Stimulated activated CD4-positive, alpha-beta T cell treated with anti-CD3 and anti-CD28 coated beads, Interleukin-15, amount 100 ng/mL, for 24 hours (primary cell): ENCODE measurements around the gene PXDN.
"Not testable (repeated sequence)": the region's sequence is repeated elsewhere in the genome, so short reads cannot be mapped to it uniquely, and the experiment has no call there.

Source experiments
- DNase-seq: peaks from one replicate; pipeline ENCODE4 v3.0.0-alpha.2; 2020

The PXDN gene

GRCh38 chr2:1622521-1623200 lies 121.7 kb downstream of the PXDN start:
- no peak for DNase-seq

DNA sequence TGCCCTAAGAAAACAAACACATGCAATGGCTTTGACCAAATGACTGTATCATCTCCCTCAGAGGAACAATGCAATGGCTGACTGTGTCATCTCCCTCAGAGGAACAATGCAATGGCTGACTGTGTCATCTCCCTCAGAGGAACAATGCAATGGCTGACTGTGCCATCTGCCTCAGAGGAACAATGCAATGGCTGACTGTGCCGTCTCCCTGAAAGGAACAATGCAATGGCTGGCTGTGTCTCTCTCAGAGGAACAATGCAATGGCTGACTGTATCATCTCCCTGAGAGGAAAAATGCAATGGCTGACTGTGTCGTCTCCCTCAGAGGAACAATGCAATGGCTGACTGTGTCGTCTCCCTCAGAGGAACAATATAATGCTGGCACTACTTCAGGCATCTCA lies 122.3 kb downstream of the PXDN start:
- not testable (repeated sequence) for DNase-seq

DNA sequence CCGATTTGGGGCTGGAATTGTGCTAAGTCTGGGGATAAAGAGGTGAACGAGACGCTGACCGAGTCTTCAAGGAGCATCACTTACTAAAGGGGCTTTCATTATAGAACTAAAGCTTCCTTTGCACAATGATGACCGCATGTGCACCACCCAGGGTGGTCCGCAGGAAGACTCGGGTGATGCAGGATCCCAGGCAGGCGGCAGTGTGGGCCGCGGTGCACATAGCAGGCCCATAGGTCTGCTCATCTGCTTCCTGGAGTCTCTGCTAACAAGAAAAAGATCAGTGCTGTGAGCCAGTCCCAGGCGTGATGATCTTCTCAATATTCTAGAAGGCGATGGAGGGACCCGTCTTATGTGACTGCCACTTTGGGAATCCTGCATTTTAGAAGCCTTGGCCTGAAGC lies 122.8 kb downstream of the PXDN start:
- DNase-seq, result no peak

GRCh38 chr2:1621041-1621440 lies 123.3 kb downstream of the PXDN start:
- DNase-seq, result no peak

DNA sequence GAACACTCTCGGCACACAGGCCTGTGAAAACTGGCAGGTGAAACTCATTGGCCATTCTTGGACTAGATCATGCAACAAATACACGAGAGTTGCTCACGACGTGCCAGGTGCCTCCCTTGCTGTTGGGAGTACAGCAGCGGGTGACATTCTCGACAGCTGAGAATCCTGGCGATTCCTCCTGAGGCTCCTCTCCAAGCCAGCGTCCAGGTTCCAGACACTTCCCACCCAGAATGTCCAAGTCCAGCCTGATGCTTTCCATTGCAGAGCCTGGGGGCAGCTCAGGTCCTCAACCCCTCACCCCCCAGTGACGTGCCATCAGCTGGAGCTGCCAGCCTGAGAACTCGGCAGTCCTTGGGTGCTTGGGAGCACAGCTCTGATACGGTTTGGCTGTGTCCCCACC lies 124.2 kb downstream of the PXDN start:
- DNase-seq, result no peak

DNA sequence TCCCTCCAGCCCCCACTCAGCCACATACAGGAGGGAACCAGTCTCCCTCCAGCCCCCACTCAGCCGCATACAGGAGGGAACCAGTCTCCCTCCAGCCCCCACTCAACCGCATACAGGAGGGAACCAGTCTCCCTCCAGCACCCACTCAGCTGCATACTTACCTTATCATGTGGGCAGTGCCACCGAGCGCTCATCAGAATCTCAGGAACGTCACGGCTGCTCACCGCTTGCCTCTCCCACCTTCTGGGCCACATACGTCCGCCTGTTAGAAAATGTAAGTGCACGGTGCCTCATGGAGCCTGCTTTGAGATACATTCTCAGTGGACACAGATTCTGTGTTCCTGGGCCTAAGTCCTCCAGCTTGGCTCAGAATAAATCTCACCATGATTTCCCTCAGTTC lies 124.8 kb downstream of the PXDN start:
- DNase-seq, result no peak

DNA sequence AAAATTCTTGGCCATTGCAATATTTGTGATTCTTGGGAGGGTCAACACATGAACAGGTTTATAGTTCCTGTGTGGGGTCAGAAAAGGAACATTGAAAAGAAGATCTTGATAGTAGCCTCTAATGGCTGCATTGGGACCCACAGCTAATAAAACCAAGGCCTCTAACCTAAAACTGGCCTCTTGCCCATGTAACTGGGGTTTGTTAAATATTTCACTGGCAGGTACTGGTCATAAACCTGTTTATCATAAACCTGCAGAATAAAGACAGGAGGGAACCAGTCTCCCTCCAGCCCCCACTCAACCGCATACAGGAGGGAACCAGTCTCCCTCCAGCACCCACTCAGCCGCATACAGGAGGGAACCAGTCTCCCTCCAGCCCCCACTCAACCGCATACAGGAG lies 125.3 kb downstream of the PXDN start:
- no peak for DNase-seq

- DNase-seq, result no peak
Measured at GRCh38 chr2:1618191-1618961, 125.9 kb downstream of the PXDN start.

GRCh38 chr2:1617425-1618021 lies 126.8 kb downstream of the PXDN start:
- no peak for DNase-seq

GRCh38 chr2:1614564-1614963 lies 129.8 kb downstream of the PXDN start:
- DNase-seq, result no peak

DNA sequence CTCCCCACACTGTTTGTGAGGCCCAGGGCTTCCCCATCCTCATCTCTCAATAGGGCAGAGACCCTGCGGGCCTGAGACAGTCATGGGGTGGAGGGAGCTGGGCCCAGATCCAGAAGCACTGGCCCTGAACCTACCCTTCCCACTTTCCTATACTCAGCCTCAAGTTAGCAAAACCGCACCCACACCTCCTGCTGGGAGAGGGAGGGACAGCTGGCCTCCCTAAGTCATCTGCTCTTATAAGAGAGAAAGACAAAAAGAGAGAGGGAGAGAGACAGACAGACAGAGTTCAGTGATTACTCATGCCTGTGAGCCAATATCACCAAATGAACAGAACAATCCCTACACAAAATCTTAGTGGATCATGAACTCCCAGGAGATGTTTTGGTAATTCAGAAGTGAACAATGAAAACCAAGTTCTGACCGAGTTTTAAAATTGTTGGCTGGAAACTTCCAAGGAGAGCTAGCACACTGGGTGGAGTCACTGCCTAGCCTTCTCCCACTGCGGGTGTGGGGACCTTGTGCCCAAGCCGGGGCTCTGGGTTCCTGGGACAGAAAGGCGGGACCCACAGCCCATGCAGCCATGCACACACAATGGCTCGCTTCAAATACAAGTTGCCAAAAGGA lies 130.5 kb downstream of the PXDN start:
- no peak for DNase-seq

GRCh38 chr2:1613078-1613445 lies 131.3 kb downstream of the PXDN start:
- no peak for DNase-seq

GRCh38 chr2:1612391-1613077 lies 131.8 kb downstream of the PXDN start:
- DNase-seq, result no peak

DNA sequence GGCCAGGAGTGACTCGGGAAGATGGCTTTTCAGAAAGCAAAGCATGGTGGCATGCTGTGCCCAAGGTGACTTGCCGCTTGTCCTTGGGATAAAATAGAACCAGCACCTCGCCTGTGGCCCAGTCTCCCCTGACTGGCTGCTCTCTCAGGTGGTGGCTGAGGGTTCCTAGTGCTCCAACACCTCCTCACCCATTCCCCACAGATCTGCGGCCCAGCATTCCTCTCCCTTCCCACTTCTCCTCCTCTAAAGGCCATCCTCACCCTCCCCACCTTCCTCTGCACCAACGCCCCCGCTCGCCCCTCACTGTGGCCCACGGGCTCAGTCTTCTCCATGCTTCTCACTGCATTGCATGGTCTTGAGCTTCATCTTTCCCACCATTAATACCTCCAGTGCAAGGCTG lies 132.4 kb downstream of the PXDN start:
- no peak for DNase-seq

DNA sequence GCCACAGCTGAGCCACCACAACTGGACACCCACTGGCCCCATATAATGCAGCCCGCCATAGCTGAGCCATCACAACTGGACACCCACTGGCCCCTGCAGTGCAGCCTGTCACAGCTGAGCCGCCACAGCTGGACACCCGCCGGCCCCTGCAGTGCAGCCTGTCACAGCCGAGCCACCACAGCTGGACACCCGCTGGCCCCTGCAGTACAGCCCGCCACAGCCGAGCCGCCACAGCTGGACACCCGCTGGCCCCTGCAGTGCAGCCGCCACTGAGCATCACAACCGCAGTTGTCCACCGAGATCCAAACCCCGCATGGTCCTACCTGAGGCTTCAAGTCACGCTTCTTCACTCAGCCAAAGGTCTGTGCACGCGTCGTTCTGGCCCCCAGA lies 134.2 kb downstream of the PXDN start:
- DNase-seq, result no peak

DNA sequence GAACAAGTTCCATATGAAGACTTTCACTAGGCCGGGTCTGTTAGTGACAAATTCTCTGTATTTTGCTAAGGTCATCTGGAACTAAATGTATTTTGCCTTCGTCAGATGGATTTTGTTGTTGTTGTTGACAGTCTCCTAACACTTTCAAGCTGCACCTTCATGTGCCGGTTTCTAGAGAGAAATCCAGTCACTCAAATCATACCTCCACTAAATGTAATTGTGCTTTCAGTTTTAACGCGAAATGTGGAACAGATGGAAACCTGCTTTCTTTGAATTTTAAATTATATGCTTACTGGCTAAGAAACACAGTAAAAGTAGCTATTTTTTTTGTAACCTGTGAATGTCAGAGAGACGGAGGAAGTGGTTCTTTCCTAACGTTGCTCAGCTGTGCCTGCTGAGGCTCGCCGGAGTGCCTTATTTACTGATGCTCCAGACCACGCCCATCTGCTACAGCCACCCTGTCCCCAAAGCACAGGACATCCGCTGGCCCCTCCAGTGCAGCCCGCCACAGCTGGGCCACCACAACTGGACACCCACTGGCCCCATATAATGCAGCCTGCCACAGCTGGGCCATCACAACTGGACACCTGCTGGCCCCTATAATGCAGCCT lies 134.7 kb downstream of the PXDN start:
- DNase-seq, result no peak

DNA sequence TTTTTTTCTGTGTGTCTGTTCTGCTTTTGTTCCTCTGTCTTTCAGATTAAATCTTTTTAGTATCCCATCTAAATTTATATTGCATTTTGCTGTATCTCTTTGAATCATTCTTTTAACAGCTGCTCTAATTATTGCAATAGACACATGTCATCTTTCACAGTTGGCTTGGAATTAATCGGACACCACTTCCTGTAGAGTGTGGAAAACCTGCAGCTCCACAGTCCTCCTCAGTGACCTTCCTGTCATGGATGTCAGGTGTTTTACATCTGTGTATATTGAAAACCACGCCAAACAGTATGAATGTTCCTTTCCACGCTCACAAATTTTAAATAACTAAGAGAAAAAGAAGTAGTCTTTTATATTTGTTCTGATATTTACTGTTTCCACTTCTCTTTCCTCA lies 135.3 kb downstream of the PXDN start:
- DNase-seq, result no peak

- no peak for DNase-seq
Measured at GRCh38 chr2:1607971-1608688, 136.2 kb downstream of the PXDN start.

- DNase-seq, result no peak
Measured at GRCh38 chr2:1607236-1607920, 136.9 kb downstream of the PXDN start.

DNA sequence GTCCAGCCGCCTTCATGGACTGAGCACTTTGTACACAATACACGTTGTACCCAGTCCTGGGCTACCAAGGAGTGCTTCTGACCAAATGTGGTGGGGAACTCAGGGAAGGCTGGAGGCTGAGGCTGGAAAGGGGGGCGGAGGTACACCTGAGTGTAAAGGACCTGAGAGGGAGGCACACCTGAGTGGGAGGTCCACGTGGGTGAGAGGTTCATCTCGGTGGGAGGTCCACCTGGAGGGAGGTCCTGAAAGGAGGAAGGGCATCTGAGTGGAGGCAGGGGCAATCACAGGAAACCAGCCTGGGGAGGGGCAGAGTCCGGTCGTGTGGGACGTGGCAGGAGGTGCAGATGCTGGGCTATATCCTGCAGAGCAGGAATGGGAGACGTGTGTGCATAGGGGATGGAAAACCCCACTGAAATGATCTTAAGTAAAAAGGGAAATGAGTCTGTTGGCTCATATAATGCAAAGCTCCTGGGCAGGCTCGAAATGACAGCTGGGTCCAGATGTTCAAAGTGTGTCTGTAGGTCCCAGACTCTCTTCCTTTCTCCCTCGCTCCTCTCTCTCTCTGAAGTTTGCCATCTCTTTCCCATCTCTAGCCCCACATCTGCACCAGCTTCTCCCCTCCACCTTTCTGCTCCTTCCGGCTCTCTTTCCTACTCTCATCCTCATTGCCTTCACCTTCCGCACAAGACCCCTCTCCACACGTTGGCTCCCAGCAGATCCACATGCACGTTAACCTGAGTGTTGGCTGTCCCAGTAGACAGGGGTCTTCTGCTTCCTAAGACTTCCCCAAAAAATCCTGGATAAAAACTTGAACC lies 137.7 kb downstream of the PXDN start:
- no peak for DNase-seq

DNA sequence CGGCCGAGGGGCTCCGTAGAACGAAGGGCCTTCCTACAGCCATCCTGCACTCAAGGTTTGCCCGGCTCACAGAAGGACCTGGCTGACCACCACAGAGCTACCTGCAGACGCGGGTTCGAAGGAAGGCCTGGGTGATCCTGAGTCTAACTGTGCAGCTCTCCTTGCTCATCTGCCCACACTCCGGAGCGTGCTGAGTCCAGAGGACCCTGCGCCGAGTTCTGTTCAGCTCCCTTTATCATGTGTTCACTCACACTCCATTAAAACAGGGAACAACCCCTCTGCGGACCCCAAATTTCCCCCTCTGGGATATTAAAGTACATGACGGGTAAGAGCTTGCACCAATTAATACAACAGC lies 138.3 kb downstream of the PXDN start:
- no peak for DNase-seq
